Dermis blood vessel endothelial cell (primary cell): ENCODE data around the gene ETS1. TPM values are rescaled to one million over a fixed set of nuclear protein-coding genes. Genes with fewer than 3 reads are reported as not detected.
A peak's percentile ranks its signal among the peaks of the same experiment; 100 is the strongest.

Source experiments
- DNase-seq: peaks from one replicate; pipeline ENCODE4 v3.0.0; 2010
- total RNA-seq: library from RNA; depleted of rRNA; stranded (reverse); fragments of >200 nt; gene quantifications from 2 replicates; pipeline ENCODE4 v1.2.3, GENCODE V29; 2014

Gene ETS1
- total RNA-seq, 1 donor from 2014 or later, result 128 TPM

- DNase-seq, result no peak
Observed at GRCh38 chr11:128564642-128565245, 22.6 kb downstream of the ETS1 start.

GRCh38 chr11:128563942-128564641 lies 23.3 kb downstream of the ETS1 start:
- DNase-seq, result no peak

- no peak for DNase-seq
Observed at GRCh38 chr11:128563308-128563707, 24.1 kb downstream of the ETS1 start.

GRCh38 chr11:128559496-128560103 lies 27.8 kb downstream of the ETS1 start:
- DNase-seq, result no peak

DNA sequence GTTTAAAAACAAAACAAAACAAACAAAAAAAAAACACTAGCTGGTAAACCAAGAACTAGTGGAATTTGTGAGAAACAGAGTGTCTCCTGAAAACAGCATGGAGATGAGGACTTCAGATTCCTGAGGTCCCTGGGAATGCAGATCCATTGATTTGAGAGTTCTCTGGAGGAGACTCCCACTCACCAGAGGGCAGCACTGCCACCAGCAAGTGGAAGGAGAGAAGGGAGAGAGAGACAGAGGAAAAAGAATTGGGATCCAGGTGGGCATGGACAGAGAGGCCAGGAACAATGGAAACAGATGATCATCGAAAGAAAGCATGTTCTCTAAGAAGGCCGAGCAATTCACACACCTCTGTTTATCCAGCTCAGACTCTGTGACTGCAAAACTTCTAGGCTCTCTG lies 31.8 kb downstream of the ETS1 start:
- DNase-seq, result peak; percentile 56

DNA sequence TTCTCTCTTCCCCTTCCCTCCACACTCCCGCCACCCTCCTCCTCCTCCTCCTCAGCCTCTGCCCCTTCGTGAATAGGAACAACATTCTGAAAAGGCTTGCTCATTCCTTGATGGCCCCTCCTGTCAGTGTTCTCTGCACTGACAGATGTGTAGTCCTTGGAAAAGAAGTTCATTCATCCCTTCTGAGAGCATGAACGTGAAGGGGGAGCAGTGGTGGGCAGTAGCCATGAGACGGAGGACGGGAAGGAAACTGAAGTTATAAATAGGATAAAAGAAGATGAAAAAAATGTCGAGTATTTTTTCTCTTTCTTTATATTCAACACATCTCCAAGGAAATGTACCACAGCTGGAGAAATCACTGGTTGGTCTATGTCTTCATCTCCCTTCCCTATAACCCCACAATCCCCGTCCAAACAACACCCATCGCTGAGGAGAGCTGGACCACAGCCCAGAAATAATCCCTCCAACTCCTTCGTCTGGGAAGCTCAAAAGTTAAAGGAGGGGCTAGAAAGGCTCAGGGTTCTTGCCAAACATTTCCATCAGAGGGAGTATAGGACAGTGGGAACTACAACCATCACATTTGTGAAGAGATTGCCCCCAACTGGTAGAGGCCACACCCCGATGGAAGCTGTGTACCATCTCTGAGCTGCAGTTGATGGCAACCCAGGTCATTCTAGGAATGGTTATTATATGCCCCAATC lies 33.5 kb downstream of the ETS1 start:
- DNase-seq, result peak; percentile 37

GRCh38 chr11:128552783-128553661 lies 34.3 kb downstream of the ETS1 start:
- DNase-seq, result no peak

GRCh38 chr11:128551611-128552335 lies 35.6 kb downstream of the ETS1 start:
- no peak for DNase-seq

GRCh38 chr11:128551058-128551457 lies 36.3 kb downstream of the ETS1 start:
- no peak for DNase-seq

- DNase-seq, result no peak
Observed at GRCh38 chr11:128550261-128550821, 37.0 kb downstream of the ETS1 start.

DNA sequence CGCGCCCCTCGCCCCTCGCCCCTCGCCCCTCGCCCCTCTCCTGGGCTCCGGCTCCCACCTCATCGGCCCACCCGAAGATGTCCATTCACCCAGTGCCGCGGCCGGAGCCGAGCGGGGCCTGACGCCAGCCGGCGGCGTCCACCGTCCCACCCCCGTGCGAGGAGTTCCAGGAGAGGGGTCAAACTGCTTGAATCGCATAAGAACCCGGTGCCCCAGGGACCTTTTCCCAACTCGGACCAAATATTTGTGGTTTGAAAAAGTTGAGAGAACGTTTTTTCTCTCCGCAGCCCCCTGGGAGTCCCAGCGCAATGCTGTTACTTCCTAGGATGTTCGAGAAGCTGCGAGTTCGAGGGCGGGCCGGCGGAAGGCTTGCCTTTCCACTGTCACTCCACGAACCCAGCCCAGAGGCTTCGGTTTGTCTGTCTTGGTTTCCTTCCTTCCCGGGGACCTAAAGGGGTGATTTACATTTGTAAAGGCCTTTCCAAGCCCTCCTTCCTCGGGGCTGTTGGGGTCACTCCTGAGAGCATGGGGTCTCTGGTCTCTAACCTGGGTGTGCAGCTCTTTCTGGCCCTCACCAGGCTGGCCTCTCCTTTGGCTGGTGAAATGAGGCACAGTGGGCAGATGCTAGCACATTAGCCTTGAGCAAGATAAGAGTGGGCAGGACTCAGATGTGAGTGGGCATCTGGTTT lies 38.0 kb downstream of the ETS1 start:
- DNase-seq, result no peak

- peak; percentile 97 for DNase-seq
Observed at GRCh38 chr11:128548649-128549255, 38.6 kb downstream of the ETS1 start.

DNA sequence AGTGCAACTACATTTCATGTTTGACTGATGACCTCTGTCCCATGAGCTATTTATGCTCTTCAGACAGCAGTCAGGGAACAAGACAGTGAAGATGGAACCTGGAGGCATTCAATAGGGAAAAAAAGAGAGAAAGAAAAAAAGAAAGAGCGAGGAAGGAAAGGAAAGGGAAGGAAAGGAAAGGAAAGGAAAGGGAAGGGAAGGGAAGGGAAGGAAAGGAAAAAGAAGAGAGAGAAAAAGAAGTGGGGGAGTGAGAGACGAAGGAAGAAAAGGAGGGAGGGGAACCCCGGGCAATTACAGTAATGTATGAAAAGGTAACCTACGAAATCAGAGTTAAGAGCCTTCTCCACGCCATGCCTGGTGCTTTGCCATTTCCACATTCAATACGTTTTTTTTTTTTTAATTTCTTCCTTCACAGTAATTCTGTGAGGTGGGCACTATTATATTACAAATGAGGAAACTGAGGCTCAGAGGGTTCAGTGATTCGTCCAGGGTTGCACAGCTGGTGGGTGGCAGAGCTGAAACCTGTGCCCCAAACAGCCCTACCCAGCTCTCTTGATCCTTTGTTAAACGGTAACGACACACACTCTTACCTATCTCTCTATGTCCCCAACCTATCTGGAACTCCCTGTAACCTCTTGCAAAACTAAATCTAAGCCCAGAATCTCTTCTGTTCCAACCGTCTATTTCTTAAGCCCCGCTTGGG lies 39.3 kb downstream of the ETS1 start:
- no peak for DNase-seq

DNA sequence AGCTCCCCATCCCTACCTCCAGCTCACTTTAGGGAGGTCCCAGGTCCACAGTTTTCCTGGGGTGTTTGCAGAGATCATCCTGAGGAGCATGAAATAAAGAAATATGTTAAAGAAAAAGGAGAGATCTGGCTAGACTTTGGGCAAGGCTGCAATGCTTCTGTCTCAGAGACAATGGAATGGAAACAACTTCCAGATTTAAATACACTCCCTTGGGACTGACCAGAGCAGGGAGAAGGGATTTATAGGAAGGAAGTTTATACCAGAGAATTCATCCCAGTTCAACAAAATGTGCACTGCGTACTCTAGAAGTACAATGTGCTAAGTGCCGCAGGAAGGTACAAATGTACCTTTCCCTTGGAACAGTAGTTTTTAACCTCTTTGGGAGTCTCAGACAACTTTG lies 40.4 kb downstream of the ETS1 start:
- DNase-seq, result peak; percentile 29

DNA sequence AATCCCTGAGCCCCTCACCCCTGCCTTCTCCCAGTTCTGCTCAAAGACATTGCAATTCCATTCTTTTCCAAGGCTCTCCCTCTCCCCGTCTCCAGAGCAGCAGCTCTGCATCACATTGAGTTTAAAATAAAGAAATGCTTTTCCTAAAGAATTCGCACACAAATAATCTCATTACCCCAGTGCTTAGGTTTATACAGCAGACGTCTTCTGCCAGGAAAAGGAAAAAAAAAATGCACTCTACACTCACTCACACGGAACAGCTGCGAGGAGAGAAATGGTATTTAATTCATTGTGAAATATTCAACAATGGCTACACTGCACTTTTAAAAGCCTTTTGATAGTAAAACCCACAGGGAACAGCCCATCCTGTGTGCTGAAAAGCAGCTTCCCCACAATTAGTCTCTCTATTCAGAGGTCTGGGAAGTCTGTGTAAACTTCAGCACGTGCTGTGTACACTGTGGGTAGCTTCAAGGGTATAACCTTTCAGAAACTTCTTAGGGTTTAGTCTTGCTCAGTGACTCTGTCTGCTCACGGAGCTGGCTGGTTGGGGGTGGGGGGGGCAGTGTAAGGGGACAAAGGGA lies 42.8 kb downstream of the ETS1 start:
- DNase-seq, result peak; percentile 37

- no peak for DNase-seq
Observed at GRCh38 chr11:128540469-128540868, 46.9 kb downstream of the ETS1 start.

DNA sequence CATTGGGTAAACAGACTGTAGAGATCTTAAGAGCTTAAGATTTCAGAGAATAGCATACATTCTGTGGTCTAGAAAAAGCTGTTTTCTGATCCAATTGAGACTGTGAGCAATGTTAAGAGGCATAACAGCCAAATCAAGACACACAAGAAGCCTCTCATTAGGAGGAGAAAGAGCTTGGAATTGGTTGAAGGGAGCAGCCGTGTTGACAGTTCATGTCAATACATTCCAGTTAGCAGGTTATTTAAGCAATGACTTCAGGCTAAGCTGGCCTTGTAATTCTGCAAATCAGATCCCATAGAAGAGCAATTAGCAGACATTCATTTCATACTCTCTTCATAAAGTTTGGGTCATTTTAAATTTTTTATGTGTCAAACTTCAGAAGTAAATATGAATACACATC lies 50.9 kb downstream of the ETS1 start:
- DNase-seq, result no peak

GRCh38 chr11:128535468-128536457 lies 51.6 kb downstream of the ETS1 start:
- DNase-seq, result no peak
